MM.1S (cell line): Measurements from ENCODE around the gene DND1.

Experiments used
- EZH2phosphoT487 ChIP-seq: fragments of 300-600 bp; sonication (generic); IDR thresholded peaks from 2 replicates; pipeline ENCODE4 v1.6.1; 2018; ENCODE audit warnings: antibody characterized with exemption, low read length
- TF ChIP-seq, protein P1 (sequence below): fragments of 300-600 bp; sonication (generic); IDR thresholded peaks from 2 replicates; pipeline ENCODE4 v1.5.1; 2016; ENCODE audit warnings: antibody characterized with exemption, low read length, mixed read lengths

DNA sequence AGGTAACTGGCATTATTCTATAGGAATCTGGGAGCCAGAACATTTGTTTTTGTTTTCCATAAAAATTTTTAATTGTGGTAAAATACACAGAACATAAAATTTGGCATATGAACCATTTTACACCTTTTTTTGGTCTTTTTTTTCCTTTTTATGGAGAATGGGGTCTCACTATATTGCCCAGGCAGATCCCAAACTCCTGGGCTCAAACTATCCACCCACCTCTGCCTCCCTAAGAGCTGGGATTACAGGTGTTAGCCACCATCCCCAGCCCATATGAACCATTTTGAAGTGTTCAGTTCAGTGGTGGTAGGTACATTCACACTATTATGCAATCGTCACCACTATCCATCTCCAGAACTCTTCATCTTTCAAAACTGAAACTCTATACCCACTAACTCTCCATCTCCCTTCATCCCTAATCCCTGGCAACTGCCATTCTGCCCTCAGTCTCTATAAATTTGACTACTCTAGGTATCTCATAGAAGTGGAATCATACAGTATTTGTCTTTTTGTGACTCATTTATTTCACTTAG is 40.3 kb upstream of the DND1 start:
- TF ChIP-seq, protein P1, sequence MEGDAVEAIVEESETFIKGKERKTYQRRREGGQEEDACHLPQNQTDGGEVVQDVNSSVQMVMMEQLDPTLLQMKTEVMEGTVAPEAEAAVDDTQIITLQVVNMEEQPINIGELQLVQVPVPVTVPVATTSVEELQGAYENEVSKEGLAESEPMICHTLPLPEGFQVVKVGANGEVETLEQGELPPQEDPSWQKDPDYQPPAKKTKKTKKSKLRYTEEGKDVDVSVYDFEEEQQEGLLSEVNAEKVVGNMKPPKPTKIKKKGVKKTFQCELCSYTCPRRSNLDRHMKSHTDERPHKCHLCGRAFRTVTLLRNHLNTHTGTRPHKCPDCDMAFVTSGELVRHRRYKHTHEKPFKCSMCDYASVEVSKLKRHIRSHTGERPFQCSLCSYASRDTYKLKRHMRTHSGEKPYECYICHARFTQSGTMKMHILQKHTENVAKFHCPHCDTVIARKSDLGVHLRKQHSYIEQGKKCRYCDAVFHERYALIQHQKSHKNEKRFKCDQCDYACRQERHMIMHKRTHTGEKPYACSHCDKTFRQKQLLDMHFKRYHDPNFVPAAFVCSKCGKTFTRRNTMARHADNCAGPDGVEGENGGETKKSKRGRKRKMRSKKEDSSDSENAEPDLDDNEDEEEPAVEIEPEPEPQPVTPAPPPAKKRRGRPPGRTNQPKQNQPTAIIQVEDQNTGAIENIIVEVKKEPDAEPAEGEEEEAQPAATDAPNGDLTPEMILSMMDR, result no peak
- no peak for TF ChIP-seq EZH2phosphoT487
